CD4-positive, CD25-positive, alpha-beta regulatory T cell (primary cell): ENCODE data around the gene PINLYP. TPM values are rescaled to one million over a fixed set of nuclear protein-coding genes. Genes with fewer than 3 reads are reported as not detected.
A peak's percentile ranks its signal among the peaks of the same experiment; 100 is the strongest.
"Not testable (repeated sequence)": the region's sequence is repeated elsewhere in the genome, so short reads cannot be mapped to it uniquely, and the experiment has no call there.

Source experiments
- ATAC-seq, 2 donors: fragments of 150-1000 bp; cut with Tn5 transposase; one replicate each; pipeline ENCODE4 v1.10.0; 2021; ENCODE audit warnings: low read depth in 2 of 2, moderate number of reproducible peaks in 2 of 2, moderate library complexity in 1 of 2
- DNase-seq, 3 donors: peaks; one replicate each; pipeline versions ENCODE4 v3.0.0 to v3.0.0-alpha.2; 2012 to 2022; ENCODE audit warnings: mixed read lengths in 1 of 3
- H3K27ac ChIP-seq: one replicate; pipeline ENCODE4 v1.7.0; 2013; ENCODE audit warnings: mild to moderate bottlenecking, low read length; ENCODE audit not compliant: insufficient read depth, poor library complexity, severe bottlenecking
- H3K27me3 ChIP-seq: one replicate; pipeline ENCODE4 v1.7.0; 2013; ENCODE audit warnings: low read length; ENCODE audit not compliant: control insufficient read depth, insufficient read depth
- H3K36me3 ChIP-seq: one replicate; pipeline ENCODE4 v1.7.0; 2013; ENCODE audit warnings: mild to moderate bottlenecking, low read length, moderate library complexity; ENCODE audit not compliant: control insufficient read depth, insufficient read depth
- H3K4me1 ChIP-seq: 2 replicates; pipeline ENCODE4 v1.7.0; 2013; ENCODE audit warnings: mild to moderate bottlenecking, low read length; ENCODE audit not compliant: insufficient read depth, control insufficient read depth, poor library complexity, severe bottlenecking
- H3K4me3 ChIP-seq: one replicate; pipeline ENCODE4 v1.7.0; 2013; ENCODE audit warnings: low read depth, mild to moderate bottlenecking, low read length, moderate library complexity
- H3K9me3 ChIP-seq, 2 experiments: 1 replicate in 1 of 2; 2 replicates in 1 of 2; pipeline ENCODE4 v1.7.0; 2013; ENCODE audit warnings: low read length in 2 of 2, mild to moderate bottlenecking in 1 of 2, moderate library complexity in 1 of 2; ENCODE audit not compliant: control insufficient read depth in 2 of 2
- H3K27ac Mint-ChIP-seq, 3 donors: one replicate each; pipeline ENCODE4 v1.8.0; 2020 to 2022; ENCODE audit warnings: mild to moderate bottlenecking in 3 of 3, mixed read lengths in 3 of 3, moderate library complexity in 2 of 3
- H3K27me3 Mint-ChIP-seq: one replicate; pipeline ENCODE4 v1.8.0; 2022; ENCODE audit warnings: mild to moderate bottlenecking, mixed read lengths
- H3K36me3 Mint-ChIP-seq: one replicate; pipeline ENCODE4 v1.8.0; 2020; ENCODE audit warnings: mixed read lengths
- H3K4me1 Mint-ChIP-seq, 4 donors: one replicate each; pipeline ENCODE4 v1.8.0; 2020 to 2022; ENCODE audit warnings: mixed read lengths in 4 of 4, mild to moderate bottlenecking in 1 of 4
- H3K4me3 Mint-ChIP-seq, 4 donors: one replicate each; pipeline ENCODE4 v1.8.0; 2020 to 2022; ENCODE audit warnings: mild to moderate bottlenecking in 4 of 4, mixed read lengths in 4 of 4, moderate library complexity in 3 of 4
- H3K9me3 Mint-ChIP-seq, 7 donors: one replicate each; pipeline ENCODE4 v1.8.0; 2020 to 2022; ENCODE audit warnings: mixed read lengths in 7 of 7, mild to moderate bottlenecking in 3 of 7, moderate library complexity in 2 of 7
- polyA plus RNA-seq, 4 donors: library from polyadenylated mRNA; unstranded; fragments of 300-500 nt; fragmentation: Illumina TruSeq; gene quantifications; one replicate each; pipeline ENCODE4 v1.2.3, GENCODE V29; 2021
- total RNA-seq: library from RNA; stranded (reverse); gene quantifications from one replicate; pipeline ENCODE4 v1.2.3, GENCODE V29; 2022

PINLYP gene
- total and polyA plus RNA-seq, 5 donors from 2014 or later = 0.42 to 1.3 (median 0.65) TPM; not detected in 1

DNA sequence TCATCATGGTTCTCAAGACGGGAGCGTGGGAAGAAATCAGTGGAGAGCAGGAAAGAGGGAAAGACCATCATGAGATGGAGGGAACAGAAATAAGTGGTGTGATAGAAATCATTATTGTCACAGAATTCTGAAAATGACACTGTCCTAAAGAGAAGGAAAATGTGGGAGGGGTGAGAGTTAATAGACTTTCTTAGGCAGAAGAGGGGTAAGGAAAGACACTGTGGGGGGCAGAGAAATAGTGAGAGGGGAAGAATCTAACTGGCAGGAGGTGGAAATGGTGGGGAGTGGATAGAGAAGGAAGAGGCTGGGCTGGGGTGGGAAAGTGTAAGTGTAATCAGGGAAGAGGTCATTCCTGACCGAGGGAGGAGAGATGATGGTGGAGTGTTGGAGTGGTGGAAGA lies 3.2 kb downstream of the PINLYP start:
- peaks cover 18% of the 10 kb centered on the region for H3K4me1 ChIP-seq
- H3K27ac ChIP-seq = no peak overlapping the region
- peak overlapping the region in 2 of 4 donors; percentile 19 to 76 for H3K4me3 Mint-ChIP-seq
- H3K4me1 Mint-ChIP-seq = peaks cover 0 to 29% (median 13%) of the 10 kb centered on the region in 4 donors
- H3K4me3 ChIP-seq = no peak overlapping the region
- ATAC-seq = no peak
- no peaks in the 10 kb centered on the region for H3K9me3 ChIP-seq
- H3K27me3 ChIP-seq = no peaks in the 10 kb centered on the region
- peaks cover 10% of the 10 kb centered on the region for H3K27me3 Mint-ChIP-seq
- no peaks in the 10 kb centered on the region for H3K36me3 Mint-ChIP-seq
- no peaks in the 10 kb centered on the region for H3K9me3 Mint-ChIP-seq
- H3K36me3 ChIP-seq = no peaks in the 10 kb centered on the region
- no peak for DNase-seq
- H3K27ac Mint-ChIP-seq = peak overlapping the region in 1 of 3 donors; percentile 86

GRCh38 chr19:43581467-43581866 lies 5.9 kb downstream of the PINLYP start:
- Mint-ChIP-seq H3K9me3 (no peaks in the 10 kb centered on the region), H3K36me3 (peaks cover 3% of the 10 kb centered on the region), H3K4me3 (peak overlapping the region in 1 of 4 donors; percentile 70), H3K4me1 (peaks cover 0 to 16% (median 9%) of the 10 kb centered on the region in 4 donors), H3K27me3 (peaks cover 5% of the 10 kb centered on the region), H3K27ac (no peak overlapping the region)
- H3K36me3 ChIP-seq = no peaks in the 10 kb centered on the region
- no peak overlapping the region for H3K4me3 ChIP-seq
- DNase-seq (no peak), ATAC-seq (no peak)
- H3K9me3 ChIP-seq = no peaks in the 10 kb centered on the region
- no peaks in the 10 kb centered on the region for H3K4me1 ChIP-seq
- no peak overlapping the region for H3K27ac ChIP-seq
- no peaks in the 10 kb centered on the region for H3K27me3 ChIP-seq

GRCh38 chr19:43582495-43582894 lies 6.9 kb downstream of the PINLYP start:
- no peaks in the 10 kb centered on the region for H3K9me3 ChIP-seq
- Mint-ChIP-seq H3K27ac (peak overlapping the region in 1 of 3 donors; percentile 60), H3K27me3 (no peaks in the 10 kb centered on the region), H3K36me3 (peaks cover 3% of the 10 kb centered on the region), H3K4me3 (peak overlapping the region in 1 of 4 donors; percentile 18), H3K4me1 (peaks cover 0 to 15% (median 8%) of the 10 kb centered on the region in 4 donors), H3K9me3 (no peaks in the 10 kb centered on the region)
- H3K36me3 ChIP-seq = no peaks in the 10 kb centered on the region
- no peak overlapping the region for H3K4me3 ChIP-seq
- no peaks in the 10 kb centered on the region for H3K27me3 ChIP-seq
- H3K27ac ChIP-seq = no peak overlapping the region
- ATAC-seq (no peak), DNase-seq (no peak)
- no peaks in the 10 kb centered on the region for H3K4me1 ChIP-seq

DNA sequence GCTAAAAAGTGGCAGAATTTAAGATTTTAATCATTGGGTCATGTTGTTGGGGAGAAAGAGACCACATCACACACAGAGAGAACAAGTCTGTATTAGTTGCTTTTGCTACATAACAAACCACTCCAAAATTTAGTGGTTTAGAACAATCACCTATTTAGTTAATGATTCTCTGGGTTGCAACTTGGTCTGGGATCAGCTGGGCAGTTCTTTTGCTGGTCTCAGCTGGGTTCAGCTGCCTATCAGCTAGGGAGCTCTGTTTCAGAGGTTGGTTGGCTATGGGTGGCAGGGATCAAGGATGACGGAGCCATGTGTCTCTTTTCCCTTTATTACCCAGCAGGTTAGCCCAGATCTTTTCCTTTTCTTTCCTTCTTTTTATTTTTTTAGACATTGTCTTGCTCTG lies 8.9 kb downstream of the PINLYP start:
- peak overlapping the region in 1 of 4 donors; percentile 24 for H3K4me3 Mint-ChIP-seq
- Histone ChIP-seq H3K9me3 (no peaks in the 10 kb centered on the region), H3K4me1 (no peaks in the 10 kb centered on the region), H3K36me3 (no peaks in the 10 kb centered on the region), H3K27me3 (no peaks in the 10 kb centered on the region), H3K4me3 (no peak overlapping the region), H3K27ac (no peak overlapping the region)
- H3K36me3 Mint-ChIP-seq = peaks cover 3% of the 10 kb centered on the region
- no peak for DNase-seq
- H3K4me1 Mint-ChIP-seq = peaks cover 0 to 14% (median 9%) of the 10 kb centered on the region in 4 donors
- H3K9me3 Mint-ChIP-seq = no peaks in the 10 kb centered on the region
- no peak for ATAC-seq
- no peaks in the 10 kb centered on the region for H3K27me3 Mint-ChIP-seq
- H3K27ac Mint-ChIP-seq = peak overlapping the region in 2 of 3 donors; percentile 56 to 62

DNA sequence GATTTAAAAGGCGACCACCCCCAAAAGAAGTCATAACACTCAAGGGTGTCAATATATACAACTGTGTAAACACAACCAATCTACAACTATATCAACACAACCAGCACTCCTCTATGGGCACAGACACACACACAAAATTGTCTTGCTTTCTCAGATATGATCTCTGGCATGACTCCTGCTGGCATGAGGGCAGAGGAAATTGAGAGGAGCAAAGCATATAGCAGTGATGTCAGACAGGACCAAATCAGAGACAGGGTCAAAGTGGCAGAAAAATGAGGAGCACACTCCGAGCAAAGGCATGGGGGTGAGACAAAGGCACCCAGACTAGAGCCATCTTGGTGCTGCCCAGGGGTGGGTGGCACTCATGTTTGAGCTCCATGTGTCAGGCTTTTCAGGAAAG lies 10.7 kb downstream of the PINLYP start:
- Mint-ChIP-seq H3K4me1 (peaks cover 0 to 21% (median 8%) of the 10 kb centered on the region in 4 donors), H3K36me3 (peaks cover 12% of the 10 kb centered on the region), H3K27me3 (no peaks in the 10 kb centered on the region), H3K9me3 (no peaks in the 10 kb centered on the region), H3K27ac (peak overlapping the region in 2 of 3 donors; percentile 9 to 18), H3K4me3 (no peak overlapping the region)
- Histone ChIP-seq H3K4me1 (no peaks in the 10 kb centered on the region), H3K27ac (no peak overlapping the region), H3K9me3 (no peaks in the 10 kb centered on the region), H3K4me3 (no peak overlapping the region), H3K36me3 (no peaks in the 10 kb centered on the region), H3K27me3 (no peaks in the 10 kb centered on the region)
- ATAC-seq (no peak), DNase-seq (no peak)

DNA sequence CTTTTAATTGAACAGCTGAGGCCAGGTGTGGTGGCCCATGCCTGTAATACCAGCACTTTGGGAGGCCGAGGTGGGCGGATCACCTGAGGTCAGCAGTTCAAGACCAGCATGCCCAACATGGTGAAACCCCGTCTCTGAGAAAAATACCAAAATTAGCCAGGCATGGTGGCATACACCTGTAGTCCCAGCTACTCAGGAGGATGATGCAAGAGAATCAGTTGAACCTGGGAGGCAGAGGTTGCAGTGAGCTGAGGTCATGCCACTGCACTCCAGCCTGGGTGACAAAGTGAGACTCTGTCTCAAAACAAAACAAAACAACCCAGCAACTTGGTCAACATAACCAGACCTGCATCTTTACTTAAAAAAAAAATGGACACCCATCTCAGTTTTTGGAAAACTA lies 11.4 kb downstream of the PINLYP start:
- not testable (repeated sequence) for H3K27me3 Mint-ChIP-seq, H3K9me3 Mint-ChIP-seq, H3K27ac Mint-ChIP-seq, H3K4me1 ChIP-seq, ATAC-seq, H3K9me3 ChIP-seq, H3K36me3 ChIP-seq, H3K27ac ChIP-seq, H3K4me3 ChIP-seq, H3K27me3 ChIP-seq, DNase-seq, H3K4me3 Mint-ChIP-seq
- Mint-ChIP-seq H3K36me3 (peaks cover 12% of the 10 kb centered on the region), H3K4me1 (peaks cover 0 to 21% (median 8%) of the 10 kb centered on the region in 4 donors)

DNA sequence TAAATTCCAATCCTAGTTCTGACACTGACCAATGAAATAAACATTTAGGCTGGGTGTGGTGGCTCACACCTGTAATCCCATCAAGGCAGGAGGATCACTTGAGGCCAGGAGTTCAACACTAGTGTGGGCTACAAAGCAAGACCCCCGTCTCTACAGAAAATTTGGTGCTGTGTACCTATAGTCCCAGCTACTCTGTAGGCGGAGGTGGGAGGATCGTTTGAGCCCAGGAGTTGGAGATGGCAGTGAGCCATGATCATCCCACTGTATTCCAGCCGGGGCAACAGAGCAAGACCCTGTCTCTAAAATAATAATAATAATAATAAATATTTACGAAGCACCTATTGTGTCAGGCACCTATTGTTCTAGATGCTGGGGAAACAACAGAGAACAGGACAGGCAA lies 13.7 kb downstream of the PINLYP start:
- Histone ChIP-seq H3K27ac (no peak overlapping the region), H3K4me3 (no peak overlapping the region), H3K4me1 (peaks cover 8% of the 10 kb centered on the region), H3K36me3 (peaks cover 8% of the 10 kb centered on the region), H3K27me3 (no peaks in the 10 kb centered on the region), H3K9me3 (no peaks in the 10 kb centered on the region)
- no peaks in the 10 kb centered on the region for H3K27me3 Mint-ChIP-seq
- peaks cover 20% of the 10 kb centered on the region for H3K36me3 Mint-ChIP-seq
- peak overlapping the region; percentile 20 to 84 (median 69) for H3K27ac Mint-ChIP-seq
- ATAC-seq = no peak
- peaks cover 0 to 1% (median 0%) of the 10 kb centered on the region in 7 donors for H3K9me3 Mint-ChIP-seq
- H3K4me3 Mint-ChIP-seq = no peak overlapping the region
- no peak for DNase-seq
- peaks cover 0 to 30% (median 13%) of the 10 kb centered on the region in 4 donors for H3K4me1 Mint-ChIP-seq

- DNase-seq = peak in 1 of 3 donors; percentile 34
- Histone ChIP-seq H3K36me3 (peaks cover 8% of the 10 kb centered on the region), H3K27me3 (no peaks in the 10 kb centered on the region), H3K4me1 (peaks cover 12% of the 10 kb centered on the region), H3K27ac (no peak overlapping the region), H3K4me3 (no peak overlapping the region), H3K9me3 (no peaks in the 10 kb centered on the region)
- peaks cover 0 to 29% (median 12%) of the 10 kb centered on the region in 4 donors for H3K4me1 Mint-ChIP-seq
- H3K9me3 Mint-ChIP-seq = peaks cover 0 to 1% (median 0%) of the 10 kb centered on the region in 7 donors
- H3K27me3 Mint-ChIP-seq = no peaks in the 10 kb centered on the region
- H3K4me3 Mint-ChIP-seq = no peak overlapping the region
- ATAC-seq = no peak
- H3K36me3 Mint-ChIP-seq = peaks cover 20% of the 10 kb centered on the region
- peak overlapping the region; percentile 41 to 84 (median 69) for H3K27ac Mint-ChIP-seq
Observed at GRCh38 chr19:43589678-43590077, 14.1 kb downstream of the PINLYP start.
